Measurements from ENCODE around the gene SPATC1L. TPM values are rescaled to one million over a fixed set of nuclear protein-coding genes. Genes with fewer than 3 reads are reported as not detected.
"Not testable (repeated sequence)": the region's sequence is repeated elsewhere in the genome, so short reads cannot be mapped to it uniquely, and the experiment has no call there.

The SPATC1L gene
- polyA plus RNA-seq, 1 donor from 2014 or later: 20.6 TPM

- Histone ChIP-seq H3F3A (ENCODE audit: insufficient read depth, low read length, poor library complexity, severe bottlenecking) (no peaks in the 10 kb centered on the region), H2AFZ (ENCODE audit: low read depth, low read length) (no peak overlapping the region), H3K36me3 (ENCODE audit: insufficient read depth, low read length) (no peaks in the 10 kb centered on the region), H3K9ac (ENCODE audit: low read length) (no peak overlapping the region), H3K4me3 (ENCODE audit: low read length) (no peak overlapping the region), H3K9me3 (ENCODE audit: low read length) (no peaks in the 10 kb centered on the region), H3K27ac (ENCODE audit: low read length) (no peak overlapping the region), H3K79me2 (replicated peaks; ENCODE audit: insufficient read depth, low read length) (no peaks in the 10 kb centered on the region), H4K20me1 (ENCODE audit: insufficient read depth) (no peaks in the 10 kb centered on the region), H3K9me2 (ENCODE audit: insufficient read depth, low read length) (no peaks in the 10 kb centered on the region), H3K27me3 (ENCODE audit: insufficient read depth, low read depth, low read length) (no peaks in the 10 kb centered on the region), H3K4me2 (ENCODE audit: low read length) (no peak overlapping the region)
- no peak for TF ChIP-seq TAF1 (IDR thresholded peaks at IDR 0.05; ENCODE audit: low read depth)
- no peak for TF ChIP-seq SMC3 (conservative IDR thresholded peaks at IDR 0.05; ENCODE audit: poor library complexity)
- no peak for TF ChIP-seq EP300 (conservative IDR thresholded peaks at IDR 0.05; ENCODE audit: poor library complexity, severe bottlenecking)
These were observed 36.2 kb downstream of the SPATC1L start for GRCh38 chr21:46148106-46148505.

DNA sequence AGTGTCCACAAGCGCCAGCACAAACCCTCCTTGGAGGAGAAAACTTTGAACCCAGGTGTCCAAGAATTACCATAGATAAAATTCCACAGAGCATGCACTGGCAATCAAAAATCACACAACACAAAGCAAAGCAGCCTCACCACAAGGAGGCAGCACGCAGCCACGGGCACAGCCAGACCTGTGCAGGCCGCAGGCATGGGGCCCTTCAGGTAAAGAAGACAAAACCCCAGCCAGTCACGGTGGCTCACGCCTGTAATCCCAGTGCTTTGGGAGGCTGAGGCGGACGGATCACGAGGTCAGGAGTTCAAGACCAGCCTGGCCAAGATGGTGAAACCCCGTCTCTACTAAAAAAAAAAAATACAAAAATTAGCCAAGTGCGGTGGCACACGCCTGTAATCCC is 36.8 kb downstream of the SPATC1L start:
- not testable (repeated sequence) for H2AFZ ChIP-seq (ENCODE audit: low read depth, low read length); H3K9ac ChIP-seq (ENCODE audit: low read length); H3K27me3 ChIP-seq (ENCODE audit: insufficient read depth, low read depth, low read length); H3K4me2 ChIP-seq (ENCODE audit: low read length); H3K36me3 ChIP-seq (ENCODE audit: insufficient read depth, low read length); H3K9me3 ChIP-seq (ENCODE audit: low read length); H3K4me3 ChIP-seq (ENCODE audit: low read length); H3K9me2 ChIP-seq (ENCODE audit: insufficient read depth, low read length); H4K20me1 ChIP-seq (ENCODE audit: insufficient read depth); H3K27ac ChIP-seq (ENCODE audit: low read length); H3F3A ChIP-seq (ENCODE audit: insufficient read depth, low read length, poor library complexity, severe bottlenecking); H3K79me2 ChIP-seq (replicated peaks; ENCODE audit: insufficient read depth, low read length)

DNA sequence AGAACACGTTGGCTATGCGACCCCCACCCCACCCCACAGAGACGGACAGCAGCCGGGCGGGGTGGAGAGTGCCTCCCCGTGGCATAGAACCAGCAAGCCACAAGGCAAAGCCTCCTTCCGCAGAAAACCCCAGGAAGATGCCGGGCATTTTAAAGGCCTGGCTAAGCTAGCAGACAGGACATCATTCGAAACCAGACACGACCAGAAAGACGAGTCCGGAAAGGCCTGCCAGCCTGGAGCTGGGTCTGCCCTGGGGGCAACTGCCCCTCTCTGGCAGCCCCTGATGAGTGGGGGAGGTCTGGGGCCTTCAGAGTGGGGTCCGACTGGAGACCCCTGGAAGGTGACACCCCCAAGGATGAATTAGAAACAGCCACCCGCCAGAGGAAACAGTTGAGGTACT is 37.4 kb downstream of the SPATC1L start:
- Histone ChIP-seq H3K4me3 (ENCODE audit: low read length) (no peak overlapping the region), H3K27ac (ENCODE audit: low read length) (no peak overlapping the region), H3K79me2 (replicated peaks; ENCODE audit: insufficient read depth, low read length) (no peaks in the 10 kb centered on the region), H3K9me2 (ENCODE audit: insufficient read depth, low read length) (no peaks in the 10 kb centered on the region), H3K27me3 (ENCODE audit: insufficient read depth, low read depth, low read length) (peaks cover 6% of the 10 kb centered on the region), H3K9me3 (ENCODE audit: low read length) (no peaks in the 10 kb centered on the region), H3F3A (ENCODE audit: insufficient read depth, low read length, poor library complexity, severe bottlenecking) (no peaks in the 10 kb centered on the region), H3K9ac (ENCODE audit: low read length) (no peak overlapping the region), H4K20me1 (ENCODE audit: insufficient read depth) (no peaks in the 10 kb centered on the region), H2AFZ (ENCODE audit: low read depth, low read length) (no peak overlapping the region), H3K4me2 (ENCODE audit: low read length) (no peak overlapping the region), H3K36me3 (ENCODE audit: insufficient read depth, low read length) (no peaks in the 10 kb centered on the region)
- TF ChIP-seq, protein P1, sequence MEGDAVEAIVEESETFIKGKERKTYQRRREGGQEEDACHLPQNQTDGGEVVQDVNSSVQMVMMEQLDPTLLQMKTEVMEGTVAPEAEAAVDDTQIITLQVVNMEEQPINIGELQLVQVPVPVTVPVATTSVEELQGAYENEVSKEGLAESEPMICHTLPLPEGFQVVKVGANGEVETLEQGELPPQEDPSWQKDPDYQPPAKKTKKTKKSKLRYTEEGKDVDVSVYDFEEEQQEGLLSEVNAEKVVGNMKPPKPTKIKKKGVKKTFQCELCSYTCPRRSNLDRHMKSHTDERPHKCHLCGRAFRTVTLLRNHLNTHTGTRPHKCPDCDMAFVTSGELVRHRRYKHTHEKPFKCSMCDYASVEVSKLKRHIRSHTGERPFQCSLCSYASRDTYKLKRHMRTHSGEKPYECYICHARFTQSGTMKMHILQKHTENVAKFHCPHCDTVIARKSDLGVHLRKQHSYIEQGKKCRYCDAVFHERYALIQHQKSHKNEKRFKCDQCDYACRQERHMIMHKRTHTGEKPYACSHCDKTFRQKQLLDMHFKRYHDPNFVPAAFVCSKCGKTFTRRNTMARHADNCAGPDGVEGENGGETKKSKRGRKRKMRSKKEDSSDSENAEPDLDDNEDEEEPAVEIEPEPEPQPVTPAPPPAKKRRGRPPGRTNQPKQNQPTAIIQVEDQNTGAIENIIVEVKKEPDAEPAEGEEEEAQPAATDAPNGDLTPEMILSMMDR (IDR thresholded peaks at IDR 0.05; ENCODE audit: poor library complexity, severe bottlenecking): no peak
- TF ChIP-seq, protein P2, sequence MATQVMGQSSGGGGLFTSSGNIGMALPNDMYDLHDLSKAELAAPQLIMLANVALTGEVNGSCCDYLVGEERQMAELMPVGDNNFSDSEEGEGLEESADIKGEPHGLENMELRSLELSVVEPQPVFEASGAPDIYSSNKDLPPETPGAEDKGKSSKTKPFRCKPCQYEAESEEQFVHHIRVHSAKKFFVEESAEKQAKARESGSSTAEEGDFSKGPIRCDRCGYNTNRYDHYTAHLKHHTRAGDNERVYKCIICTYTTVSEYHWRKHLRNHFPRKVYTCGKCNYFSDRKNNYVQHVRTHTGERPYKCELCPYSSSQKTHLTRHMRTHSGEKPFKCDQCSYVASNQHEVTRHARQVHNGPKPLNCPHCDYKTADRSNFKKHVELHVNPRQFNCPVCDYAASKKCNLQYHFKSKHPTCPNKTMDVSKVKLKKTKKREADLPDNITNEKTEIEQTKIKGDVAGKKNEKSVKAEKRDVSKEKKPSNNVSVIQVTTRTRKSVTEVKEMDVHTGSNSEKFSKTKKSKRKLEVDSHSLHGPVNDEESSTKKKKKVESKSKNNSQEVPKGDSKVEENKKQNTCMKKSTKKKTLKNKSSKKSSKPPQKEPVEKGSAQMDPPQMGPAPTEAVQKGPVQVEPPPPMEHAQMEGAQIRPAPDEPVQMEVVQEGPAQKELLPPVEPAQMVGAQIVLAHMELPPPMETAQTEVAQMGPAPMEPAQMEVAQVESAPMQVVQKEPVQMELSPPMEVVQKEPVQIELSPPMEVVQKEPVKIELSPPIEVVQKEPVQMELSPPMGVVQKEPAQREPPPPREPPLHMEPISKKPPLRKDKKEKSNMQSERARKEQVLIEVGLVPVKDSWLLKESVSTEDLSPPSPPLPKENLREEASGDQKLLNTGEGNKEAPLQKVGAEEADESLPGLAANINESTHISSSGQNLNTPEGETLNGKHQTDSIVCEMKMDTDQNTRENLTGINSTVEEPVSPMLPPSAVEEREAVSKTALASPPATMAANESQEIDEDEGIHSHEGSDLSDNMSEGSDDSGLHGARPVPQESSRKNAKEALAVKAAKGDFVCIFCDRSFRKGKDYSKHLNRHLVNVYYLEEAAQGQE (IDR thresholded peaks at IDR 0.05; ENCODE audit: borderline replicate concordance): no peak
- no peak for TF ChIP-seq EZH2 (IDR thresholded peaks at IDR 0.05; ENCODE audit: borderline replicate concordance, insufficient read depth, low read length, poor library complexity, severe bottlenecking)
- TF ChIP-seq SMC3 (conservative IDR thresholded peaks at IDR 0.05; ENCODE audit: poor library complexity): no peak
- TF ChIP-seq EP300 (conservative IDR thresholded peaks at IDR 0.05; ENCODE audit: poor library complexity, severe bottlenecking): no peak
- no peak for TF ChIP-seq TAF1 (IDR thresholded peaks at IDR 0.05; ENCODE audit: low read depth)
- TF ChIP-seq POLR2AphosphoS5 (IDR thresholded peaks at IDR 0.05): no peak
- no peak for TF ChIP-seq MXI1 (conservative IDR thresholded peaks at IDR 0.05; ENCODE audit: poor library complexity, severe bottlenecking)
- TF ChIP-seq RAD21 (conservative IDR thresholded peaks at IDR 0.05): no peak
